Mesendoderm (in vitro differentiated cells): ENCODE measurements around the gene MATN4.
A peak's percentile ranks its signal among the peaks of the same experiment; 100 is the strongest.

Experiments
- DNase-seq: peaks from one replicate; pipeline ENCODE4 v3.0.0; 2013
- H2AK5ac ChIP-seq: 2 replicates; pipeline ENCODE4 v1.6.1; 2013; ENCODE audit warnings: low read length, inconsistent platforms
- H2BK120ac ChIP-seq: 2 replicates; pipeline ENCODE4 v1.6.1; 2013; ENCODE audit warnings: low read depth, mild to moderate bottlenecking, low read length, moderate library complexity, mixed read lengths
- H2BK15ac ChIP-seq: replicated peaks from 2 replicates; pipeline ENCODE4 v1.6.1; 2013; ENCODE audit warnings: low read depth, mild to moderate bottlenecking, moderate library complexity
- H2BK5ac ChIP-seq: 2 replicates; pipeline ENCODE4 v1.6.1; 2013; ENCODE audit warnings: low read length, inconsistent platforms
- H3K18ac ChIP-seq: 2 replicates; pipeline ENCODE4 v1.6.1; 2013; ENCODE audit warnings: mild to moderate bottlenecking, low read length, mixed read lengths
- H3K23ac ChIP-seq: one replicate; pipeline ENCODE4 v1.6.1; 2013; ENCODE audit warnings: low read length
- H3K27ac ChIP-seq: 2 replicates; pipeline ENCODE4 v1.5.1; 2013; ENCODE audit warnings: low read depth, mild to moderate bottlenecking, inconsistent platforms, low read length, moderate library complexity
- H3K27me3 ChIP-seq: 2 replicates; pipeline ENCODE4 v1.6.1; 2013; ENCODE audit warnings: low read length, control low read depth, mild to moderate bottlenecking, inconsistent platforms; ENCODE audit not compliant: insufficient read depth, poor library complexity
- H3K36me3 ChIP-seq: 2 replicates; pipeline ENCODE4 v1.6.1; 2013; ENCODE audit warnings: low read length, inconsistent platforms; ENCODE audit not compliant: control insufficient read depth, insufficient read depth
- H3K4ac ChIP-seq: one replicate; pipeline ENCODE4 v1.6.1; 2013; ENCODE audit warnings: low read depth, mild to moderate bottlenecking, low read length, moderate library complexity
- H3K4me1 ChIP-seq: 2 replicates; pipeline ENCODE4 v1.6.1; 2013; ENCODE audit warnings: low read depth, low read length, inconsistent platforms; ENCODE audit not compliant: control insufficient read depth
- H3K4me2 ChIP-seq: 2 replicates; pipeline ENCODE4 v1.6.1; 2013; ENCODE audit warnings: low read length
- H3K4me3 ChIP-seq: 2 replicates; pipeline ENCODE4 v1.5.1; 2013; ENCODE audit warnings: mild to moderate bottlenecking, low read length
- H3K56ac ChIP-seq: one replicate; pipeline ENCODE4 v1.6.1; 2013; ENCODE audit warnings: low read length
- H3K79me1 ChIP-seq: 2 replicates; pipeline ENCODE4 v1.6.1; 2013; ENCODE audit warnings: low read length, inconsistent platforms
- H3K79me2 ChIP-seq: 2 replicates; pipeline ENCODE4 v1.6.1; 2013; ENCODE audit warnings: mild to moderate bottlenecking, low read length; ENCODE audit not compliant: control insufficient read depth, insufficient read depth
- H3K9ac ChIP-seq: 2 replicates; pipeline ENCODE4 v1.6.1; 2013; ENCODE audit warnings: low read length, inconsistent platforms
- H4K5ac ChIP-seq: one replicate; pipeline ENCODE4 v1.6.1; 2013; ENCODE audit warnings: low read length
- H4K8ac ChIP-seq: one replicate; pipeline ENCODE4 v1.6.1; 2013; ENCODE audit warnings: low read depth, mild to moderate bottlenecking, control low read depth, low read length, moderate library complexity
- WGBS: extraction: QIAGEN DNeasy Blood & Tissue Kit; methylation state at CpG from one replicate; pipeline ENCODE4 v1.1.7; 2013; ENCODE audit warnings: low lambda C conversion rate, missing lambda C conversion rate; ENCODE audit not compliant: insufficient coverage; ENCODE audit errors: extremely low coverage; 5-methylcytosine and 5-hydroxymethylcytosine counted together

Gene MATN4

DNA sequence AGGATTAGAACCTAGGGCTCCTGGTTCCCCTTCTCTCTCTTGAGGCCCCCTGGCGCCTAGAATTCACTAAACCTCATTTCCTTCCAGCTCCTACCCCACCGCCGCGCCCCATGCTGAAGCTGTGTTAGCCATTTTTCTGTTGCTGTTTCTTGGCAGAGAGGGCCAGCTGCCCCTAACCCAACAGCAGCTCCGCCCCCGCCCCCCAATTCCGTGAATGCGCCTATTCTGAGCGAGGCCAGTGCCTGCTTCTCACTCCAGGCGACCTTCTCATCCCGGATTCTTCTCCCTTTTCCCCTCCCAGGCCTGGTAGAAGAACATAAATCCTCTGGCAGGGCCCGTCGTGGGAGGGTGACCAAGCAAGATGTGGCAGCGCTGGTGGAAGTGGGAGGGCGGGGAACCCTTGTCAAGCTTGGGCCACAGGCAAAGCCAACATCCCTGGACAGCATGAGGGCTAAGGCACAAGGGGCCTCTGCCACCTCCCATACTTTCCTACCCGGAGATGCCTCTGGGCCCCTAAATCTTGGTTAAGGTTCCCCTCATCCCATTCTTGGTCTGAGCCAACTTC, 941 bp downstream of the MATN4 start:
- no peaks in the 10 kb centered on the region for H3K27me3 ChIP-seq
- no peak for DNase-seq
- H2BK5ac ChIP-seq, result no peak overlapping the region
- H3K4me1 ChIP-seq, result no peaks in the 10 kb centered on the region
- no peak overlapping the region for H3K56ac ChIP-seq
- H3K4me3 ChIP-seq, result no peak overlapping the region
- no peaks in the 10 kb centered on the region for H3K36me3 ChIP-seq
- no CpG with 5 or more reads among the region's 16 CpGs for WGBS
- H3K4ac ChIP-seq, result no peak overlapping the region
- H4K8ac ChIP-seq, result no peak overlapping the region
- H3K9ac ChIP-seq, result no peak overlapping the region
- H3K79me1 ChIP-seq, result no peaks in the 10 kb centered on the region
- no peak overlapping the region for H3K4me2 ChIP-seq
- no peak overlapping the region for H2BK15ac ChIP-seq
- H4K5ac ChIP-seq, result no peak overlapping the region
- H3K23ac ChIP-seq, result no peak overlapping the region
- H3K27ac ChIP-seq, result no peak overlapping the region
- no peak overlapping the region for H2BK120ac ChIP-seq
- H2AK5ac ChIP-seq, result no peak overlapping the region
- H3K18ac ChIP-seq, result no peak overlapping the region
- no peaks in the 10 kb centered on the region for H3K79me2 ChIP-seq

DNA sequence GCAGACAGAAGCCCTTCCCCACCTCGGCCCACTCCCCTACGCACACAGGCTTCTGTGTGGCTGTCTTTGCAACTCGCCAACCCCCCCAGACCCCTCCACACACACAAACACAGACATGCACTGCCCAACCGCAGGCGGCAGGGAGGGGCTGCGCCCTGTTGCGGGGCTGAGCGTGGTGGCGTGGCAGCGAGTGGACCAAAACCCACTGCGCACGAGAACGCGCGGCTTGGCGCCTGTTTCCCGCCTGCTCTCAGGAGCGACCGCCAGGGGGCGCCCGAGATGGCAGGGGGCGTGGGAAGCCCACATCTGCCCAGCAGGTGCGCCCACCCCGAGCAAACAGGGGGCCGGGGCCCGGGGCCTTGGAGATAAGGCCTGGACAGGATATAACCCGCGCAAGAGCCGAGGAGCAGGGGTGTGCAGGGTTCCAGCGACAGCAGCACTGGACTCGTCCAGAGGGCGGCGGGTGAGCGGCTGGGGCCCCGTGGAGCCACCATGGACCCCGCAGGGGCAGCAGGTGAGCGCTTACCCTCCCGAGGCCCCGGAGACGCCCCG, 1.6 kb downstream of the MATN4 start, which contains the start of gene RBPJL:
TSS of gene RBPJL (plus strand) at position 410 of the 552 bp plus-strand sequence. CDS start at position 493, 83 bp downstream.
- Histone ChIP-seq H3K36me3 (no peaks in the 10 kb centered on the region), H3K27me3 (no peaks in the 10 kb centered on the region), H2AK5ac (no peak within 1 kb of the TSS), H2BK5ac (no peak within 1 kb of the TSS), H3K27ac (no peak within 1 kb of the TSS), H2BK120ac (no peak within 1 kb of the TSS), H3K18ac (no peak within 1 kb of the TSS), H3K23ac (peak within 1 kb of the TSS; percentile 48), H3K4me3 (no peak within 1 kb of the TSS), H3K4me1 (peaks cover under 1% of the 10 kb centered on the region), H3K79me1 (no peaks in the 10 kb centered on the region), H3K4ac (no peak within 1 kb of the TSS), H3K56ac (peak within 1 kb of the TSS; percentile 83), H3K79me2 (no peaks in the 10 kb centered on the region), H4K8ac (no peak within 1 kb of the TSS), H3K4me2 (peak within 1 kb of the TSS; percentile 39), H3K9ac (peak within 1 kb of the TSS; percentile 55), H4K5ac (no peak within 1 kb of the TSS), H2BK15ac (no peak within 1 kb of the TSS)
- no CpG with 5 or more reads among the region's 41 CpGs for WGBS
- peak; percentile 35 for DNase-seq

DNA sequence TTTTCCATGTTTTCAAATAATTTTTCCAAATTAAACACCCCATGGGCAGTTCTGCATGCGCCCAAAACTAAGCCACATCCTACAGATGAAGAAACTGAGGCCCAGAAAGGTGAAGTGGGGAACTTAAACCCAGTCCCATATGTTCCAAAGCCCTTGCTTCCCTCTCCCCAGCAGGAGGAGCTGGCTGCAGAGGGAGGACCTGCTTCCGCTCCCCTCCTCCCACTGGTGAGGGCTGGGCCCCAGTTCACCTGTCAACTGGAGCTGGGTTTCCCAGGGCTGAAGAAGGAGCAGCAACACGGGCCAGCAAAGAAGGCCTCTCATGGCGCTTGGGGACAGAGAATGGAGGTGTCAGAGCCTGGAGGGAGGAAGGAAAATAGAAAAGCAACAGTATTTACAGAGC, 2.8 kb downstream of the MATN4 start:
- Histone ChIP-seq H3K56ac (no peak overlapping the region), H3K4me2 (no peak overlapping the region), H3K23ac (no peak overlapping the region), H4K8ac (no peak overlapping the region), H4K5ac (no peak overlapping the region), H3K36me3 (no peaks in the 10 kb centered on the region), H3K18ac (no peak overlapping the region), H3K27me3 (no peaks in the 10 kb centered on the region), H3K9ac (no peak overlapping the region), H2BK5ac (no peak overlapping the region), H3K79me1 (no peaks in the 10 kb centered on the region), H3K4ac (no peak overlapping the region), H2AK5ac (no peak overlapping the region), H3K4me1 (peaks cover 5% of the 10 kb centered on the region), H2BK15ac (no peak overlapping the region), H3K4me3 (no peak overlapping the region), H3K79me2 (no peaks in the 10 kb centered on the region), H3K27ac (no peak overlapping the region), H2BK120ac (no peak overlapping the region)
- peak; percentile 53 for DNase-seq
- no CpG with 5 or more reads among the region's 4 CpGs for WGBS

DNA sequence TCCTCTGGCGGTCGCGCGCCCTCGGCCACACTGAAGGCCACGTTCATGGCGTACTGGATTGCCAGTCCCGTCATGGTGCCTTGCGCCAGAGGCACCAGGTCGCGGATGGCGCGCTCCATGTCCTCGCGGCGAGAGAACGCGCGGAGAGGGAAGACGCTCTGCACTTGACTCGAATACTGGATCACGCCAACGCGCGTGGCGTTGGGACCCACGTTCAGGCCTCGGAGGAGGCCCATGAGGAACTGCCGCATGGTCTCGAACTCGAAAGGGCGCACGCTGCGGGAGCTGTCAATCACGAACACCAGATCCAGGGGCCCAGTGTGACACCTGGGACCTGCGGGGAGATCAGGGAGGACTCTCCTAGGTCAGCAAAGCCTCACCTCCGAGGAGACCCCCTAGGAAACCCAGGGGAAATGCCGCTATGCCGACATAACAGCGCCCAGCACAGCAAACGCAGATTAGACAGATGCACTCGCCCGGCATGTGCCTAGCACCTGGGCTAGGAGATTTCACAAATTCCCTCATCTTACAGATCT, 3.6 kb downstream of the MATN4 start:
- no peak overlapping the region for H2BK15ac ChIP-seq
- no peaks in the 10 kb centered on the region for H3K79me1 ChIP-seq
- no peak overlapping the region for H3K23ac ChIP-seq
- no peak overlapping the region for H2BK5ac ChIP-seq
- H3K27ac ChIP-seq, result no peak overlapping the region
- H2AK5ac ChIP-seq, result no peak overlapping the region
- H4K5ac ChIP-seq, result no peak overlapping the region
- no peak overlapping the region for H4K8ac ChIP-seq
- no peaks in the 10 kb centered on the region for H3K79me2 ChIP-seq
- no peak overlapping the region for H3K4me3 ChIP-seq
- H3K4me2 ChIP-seq, result no peak overlapping the region
- H2BK120ac ChIP-seq, result no peak overlapping the region
- no CpG with 5 or more reads among the region's 43 CpGs for WGBS
- no peak overlapping the region for H3K4ac ChIP-seq
- H3K18ac ChIP-seq, result no peak overlapping the region
- H3K27me3 ChIP-seq, result no peaks in the 10 kb centered on the region
- no peaks in the 10 kb centered on the region for H3K36me3 ChIP-seq
- H3K56ac ChIP-seq, result no peak overlapping the region
- no peak overlapping the region for H3K9ac ChIP-seq
- DNase-seq, result no peak
- H3K4me1 ChIP-seq, result peaks cover 5% of the 10 kb centered on the region

DNA sequence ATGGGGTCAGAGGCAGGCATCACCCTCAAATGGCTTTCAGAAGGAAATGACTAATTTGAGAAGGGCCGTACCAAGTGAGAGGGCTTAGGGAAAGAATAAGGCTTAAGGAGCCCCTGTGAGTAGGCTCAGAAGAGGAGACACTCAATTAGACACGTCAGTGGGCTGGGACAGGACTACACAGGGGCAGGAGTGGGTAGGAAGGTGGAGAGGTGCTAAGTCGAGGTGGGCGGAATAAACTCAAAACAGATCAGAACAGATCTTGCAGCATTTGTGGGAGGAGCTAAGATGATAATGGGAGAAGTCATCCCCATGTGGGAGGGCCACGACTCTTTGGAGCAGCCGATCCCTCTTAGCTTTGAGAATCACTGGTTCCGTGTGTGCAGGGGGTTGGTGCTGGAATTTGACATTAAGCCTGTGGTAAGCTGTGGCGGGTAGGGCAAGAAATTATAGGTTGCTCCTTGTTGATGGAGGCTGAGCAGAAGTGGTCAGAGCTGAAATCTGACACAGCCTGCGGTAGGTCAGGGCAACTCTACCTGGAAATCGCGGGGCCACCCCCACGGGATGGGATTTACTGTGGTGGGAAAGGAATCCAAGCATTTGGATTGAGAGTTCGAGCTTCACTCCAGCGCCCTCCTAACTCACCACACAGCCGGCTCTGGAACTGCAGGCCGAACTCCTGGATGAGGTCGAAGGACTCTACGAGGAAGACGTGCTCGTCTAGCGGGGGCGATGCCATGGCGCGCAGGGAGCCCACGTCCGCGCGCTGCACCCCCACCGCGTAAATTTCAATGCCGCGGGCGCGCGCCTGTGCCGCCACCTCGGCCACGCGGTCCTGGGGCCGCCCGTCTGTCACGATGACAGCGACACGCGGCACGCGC, 4.3 kb downstream of the MATN4 start:
- H3K4ac ChIP-seq, result no peak overlapping the region
- no peak overlapping the region for H3K4me3 ChIP-seq
- no CpG with 5 or more reads among the region's 47 CpGs for whole genome bisulfite sequencing
- no peak overlapping the region for H3K56ac ChIP-seq
- H3K9ac ChIP-seq, result no peak overlapping the region
- H3K79me2 ChIP-seq, result no peaks in the 10 kb centered on the region
- no peaks in the 10 kb centered on the region for H3K27me3 ChIP-seq
- H2BK120ac ChIP-seq, result no peak overlapping the region
- no peak overlapping the region for H3K18ac ChIP-seq
- H3K4me2 ChIP-seq, result no peak overlapping the region
- H2AK5ac ChIP-seq, result no peak overlapping the region
- H3K79me1 ChIP-seq, result no peaks in the 10 kb centered on the region
- H4K8ac ChIP-seq, result no peak overlapping the region
- H2BK15ac ChIP-seq, result no peak overlapping the region
- no peak overlapping the region for H3K27ac ChIP-seq
- no peak for DNase-seq
- peaks cover 5% of the 10 kb centered on the region for H3K4me1 ChIP-seq
- H4K5ac ChIP-seq, result no peak overlapping the region
- H2BK5ac ChIP-seq, result no peak overlapping the region
- no peaks in the 10 kb centered on the region for H3K36me3 ChIP-seq
- no peak overlapping the region for H3K23ac ChIP-seq
